ENCODE measurements around the gene PGPEP1. TPM values are rescaled to one million over a fixed set of nuclear protein-coding genes. Genes with fewer than 3 reads are reported as not detected.
"Not testable (repeated sequence)": the region's sequence is repeated elsewhere in the genome, so short reads cannot be mapped to it uniquely, and the experiment has no call there.

The PGPEP1 gene
- total RNA-seq, 1 experiment from 2014 or later: 6.5 TPM

- POLR2A ChIA-PET: interaction anchor here (0.7 to 1.1 kb wide), 2 partner anchors 14 to 34 kb away, joined by 3 to 4 read pairs; no protein-coding TSS in a partner anchor
Observed at GRCh38 chr19:18350490-18350889, 10.1 kb downstream of the PGPEP1 start.

GRCh38 chr19:18351544-18351943 lies 11.1 kb downstream of the PGPEP1 start:
- H3K27ac Mint-ChIP-seq (ENCODE audit: low read depth, unreplicated experiment): no peak overlapping the region
- intact Hi-C loops (cut with micrococcal nuclease): no loop called here
- DNase-seq (ENCODE audit: unreplicated experiment): no peak
- H3K36me3 Mint-ChIP-seq (ENCODE audit: insufficient read depth, unreplicated experiment): peaks cover under 1% of the 10 kb centered on the region
- H3K4me1 Mint-ChIP-seq (ENCODE audit: insufficient read depth, unreplicated experiment): peaks cover 16% of the 10 kb centered on the region
- no TSS peak for BruUV-seq (replicated peaks)
- no peak overlapping the region for H3K4me3 Mint-ChIP-seq (ENCODE audit: unreplicated experiment)
- ChIA-PET POLR2A (no interaction called here), CTCF (interaction anchor here (1.0 to 6.5 kb wide), 3 partner anchors 38 to 66 kb away, joined by 3 to 118 read pairs (median 38); no protein-coding TSS in a partner anchor)
- peaks cover 12% of the 10 kb centered on the region for H3K27me3 Mint-ChIP-seq (ENCODE audit: insufficient read depth, unreplicated experiment)
- no peak for TF ChIP-seq CTCF (IDR thresholded peaks at IDR 0.05; ENCODE audit: unreplicated experiment)
- H3K9me3 Mint-ChIP-seq (ENCODE audit: unreplicated experiment): no peaks in the 10 kb centered on the region

More at GRCh38 chr19:18350490-18350889, 10.1 kb downstream of the PGPEP1 start:
- no peak for DNase-seq (ENCODE audit: unreplicated experiment)
- intact Hi-C loops (cut with micrococcal nuclease): no loop called here
- Mint-ChIP-seq H3K9me3 (ENCODE audit: unreplicated experiment) (no peaks in the 10 kb centered on the region), H3K4me3 (ENCODE audit: unreplicated experiment) (no peak overlapping the region), H3K36me3 (ENCODE audit: insufficient read depth, unreplicated experiment) (no peaks in the 10 kb centered on the region), H3K27me3 (ENCODE audit: insufficient read depth, unreplicated experiment) (peaks cover 12% of the 10 kb centered on the region), H3K4me1 (ENCODE audit: insufficient read depth, unreplicated experiment) (peaks cover 25% of the 10 kb centered on the region), H3K27ac (ENCODE audit: low read depth, unreplicated experiment) (no peak overlapping the region)
- CTCF ChIA-PET: interaction anchor here (0.6 to 6.5 kb wide), 16 partner anchors 10 to 171 kb away, joined by 3 to 118 read pairs (median 5); partner anchors contain the start of genes ELL, GDF15 and SSBP4
- TF ChIP-seq CTCF (IDR thresholded peaks at IDR 0.05; ENCODE audit: unreplicated experiment): no peak
- no TSS peak for BruUV-seq (replicated peaks)

- H3K36me3 Mint-ChIP-seq (ENCODE audit: insufficient read depth, unreplicated experiment): peaks cover 11% of the 10 kb centered on the region
- POLR2A ChIA-PET: interaction anchor here (0.6 kb wide), 1 partner anchor 346 kb away, joined by 3 read pairs; no protein-coding TSS in a partner anchor
- H3K9me3 Mint-ChIP-seq (ENCODE audit: unreplicated experiment): no peaks in the 10 kb centered on the region
- H3K4me3 Mint-ChIP-seq (ENCODE audit: unreplicated experiment): no peak overlapping the region
- H3K27ac Mint-ChIP-seq (ENCODE audit: low read depth, unreplicated experiment): peak overlapping the region; percentile 22
- H3K4me1 Mint-ChIP-seq (ENCODE audit: insufficient read depth, unreplicated experiment): peaks cover 6% of the 10 kb centered on the region
- intact Hi-C loops (cut with micrococcal nuclease): no loop called here
- TF ChIP-seq CTCF (IDR thresholded peaks at IDR 0.05; ENCODE audit: unreplicated experiment): no peak
- BruUV-seq (replicated peaks): no TSS peak
- no peak for DNase-seq (ENCODE audit: unreplicated experiment)
- CTCF ChIA-PET: interaction anchor here (0.6 to 6.5 kb wide), 3 partner anchors 43 to 76 kb away, joined by 3 to 118 read pairs (median 3); no protein-coding TSS in a partner anchor
- H3K27me3 Mint-ChIP-seq (ENCODE audit: insufficient read depth, unreplicated experiment): no peaks in the 10 kb centered on the region
Observed at GRCh38 chr19:18353378-18354005, 13.1 kb downstream of the PGPEP1 start.

GRCh38 chr19:18354743-18355142 lies 14.3 kb downstream of the PGPEP1 start:
- peaks cover 14% of the 10 kb centered on the region for H3K36me3 Mint-ChIP-seq (ENCODE audit: insufficient read depth, unreplicated experiment)
- H3K27me3 Mint-ChIP-seq (ENCODE audit: insufficient read depth, unreplicated experiment); H3K9me3 Mint-ChIP-seq (ENCODE audit: unreplicated experiment); intact Hi-C loops (cut with micrococcal nuclease); H3K4me3 Mint-ChIP-seq (ENCODE audit: unreplicated experiment); H3K27ac Mint-ChIP-seq (ENCODE audit: low read depth, unreplicated experiment); H3K4me1 Mint-ChIP-seq (ENCODE audit: insufficient read depth, unreplicated experiment); BruUV-seq (replicated peaks); DNase-seq (ENCODE audit: unreplicated experiment): not testable (repeated sequence)
- POLR2A ChIA-PET: interaction anchor here (0.7 kb wide), 2 partner anchors 65 to 73 kb away, joined by 3 read pairs; partner anchors contain the start of genes JUND and SSBP4
- CTCF ChIA-PET: interaction anchor here (0.7 to 1.9 kb wide), 4 partner anchors 26 to 60 kb away, joined by 3 to 13 read pairs (median 5); no protein-coding TSS in a partner anchor
